Stimulated activated CD8-positive, alpha-beta memory T cell treated with anti-CD3 and anti-CD28 coated beads, Interleukin-4, amount 100 ng/mL, for 24 hours (primary cell): Measurements from ENCODE around the gene PSMA4.
"Not testable (repeated sequence)": the region's sequence is repeated elsewhere in the genome, so short reads cannot be mapped to it uniquely, and the experiment has no call there.

Experiments used
- DNase-seq: peaks from one replicate; pipeline ENCODE4 v3.0.0-alpha.2; 2020; ENCODE audit warnings: low read depth

Gene PSMA4

GRCh38 chr15:78540141-78540870, at the start of gene PSMA4:
Gene PSMA4, plus strand, starts transcription at chr15:78540444. Its CDS starts 1,484 bp downstream, at chr15:78541928.
- DNase-seq: peak; percentile 96

- DNase-seq: no peak
Measured at GRCh38 chr15:78492872-78493271, 47.4 kb upstream of the PSMA4 start.

DNA sequence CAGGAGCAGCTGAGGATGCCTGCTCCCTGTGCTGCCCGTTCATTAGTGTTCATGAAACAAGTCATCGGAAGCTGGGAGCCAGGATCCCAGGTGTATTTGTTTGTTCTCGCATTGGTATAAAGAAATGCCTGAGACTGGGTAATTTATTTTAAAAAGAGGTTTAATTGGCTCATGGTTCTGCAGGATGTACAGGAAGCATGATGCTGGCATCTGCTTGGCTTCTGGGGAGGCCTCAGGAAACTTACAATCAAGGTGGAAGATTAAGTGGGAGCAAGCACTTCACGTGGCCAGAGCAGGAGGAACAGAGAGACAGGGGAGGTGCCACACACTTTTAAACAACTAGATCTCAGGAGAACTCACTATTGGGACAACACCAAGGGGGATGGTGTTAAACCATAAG, 38.4 kb upstream of the PSMA4 start:
- no peak for DNase-seq

GRCh38 chr15:78502641-78503040, 37.6 kb upstream of the PSMA4 start:
- DNase-seq: no peak

GRCh38 chr15:78506971-78507830, 33.0 kb upstream of the PSMA4 start, which contains the start of gene HYKK:
Gene HYKK, plus strand, starts transcription at chr15:78507577. Its CDS starts 5,512 bp downstream, at chr15:78513089.
- peak; percentile 68 for DNase-seq

DNA sequence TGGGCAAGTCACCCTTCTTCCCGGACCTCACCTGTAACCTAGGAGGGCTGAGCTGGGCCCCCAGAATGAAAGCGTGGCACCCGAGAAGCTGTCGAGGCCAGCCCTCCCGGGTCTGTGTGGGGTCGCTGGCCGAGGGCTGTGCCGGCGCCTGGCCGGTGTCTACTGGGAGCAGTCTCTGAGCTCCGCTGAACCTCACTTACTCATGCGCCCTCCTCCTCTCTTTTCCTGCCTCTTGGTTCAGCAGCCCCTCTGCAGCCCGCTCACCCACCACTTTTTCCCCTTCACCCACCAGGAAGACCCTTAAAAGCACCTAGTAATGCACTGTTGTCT, 32.4 kb upstream of the PSMA4 start:
- DNase-seq: no peak

- DNase-seq: no peak
Measured at GRCh38 chr15:78508272-78508671, 32.0 kb upstream of the PSMA4 start.

DNA sequence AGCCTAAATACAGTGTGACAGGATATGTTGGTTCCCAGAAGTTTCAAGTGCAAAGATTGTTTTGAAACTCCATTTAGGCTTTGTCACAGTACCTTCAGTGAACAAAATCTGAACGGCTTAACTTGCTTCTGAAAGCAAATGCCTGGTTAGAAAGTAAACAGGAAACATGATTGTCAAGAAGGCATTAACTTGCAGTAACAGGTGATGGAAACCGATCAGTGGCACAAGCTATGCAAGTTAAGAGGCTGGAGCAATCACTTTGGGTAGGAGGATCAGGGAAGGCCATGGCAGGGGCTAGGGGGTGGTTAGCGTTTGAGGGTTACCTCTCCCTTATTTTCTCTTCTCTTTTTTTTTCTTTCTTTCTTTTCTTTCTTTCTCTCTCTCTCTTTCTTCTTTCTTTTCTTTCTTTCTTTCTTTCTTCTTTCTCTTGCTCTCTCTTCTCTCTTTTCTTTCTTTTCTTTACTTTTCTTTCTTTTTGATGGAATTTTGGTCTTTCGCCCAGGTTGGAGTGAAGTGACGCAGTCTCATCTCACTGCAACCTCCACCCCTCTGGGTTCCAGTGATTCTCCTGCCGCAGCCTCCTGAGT, 30.4 kb upstream of the PSMA4 start:
- no peak for DNase-seq

GRCh38 chr15:78520035-78520434, 20.2 kb upstream of the PSMA4 start:
- DNase-seq: not testable (repeated sequence)

- no peak for DNase-seq
Measured at GRCh38 chr15:78524230-78524629, 16.0 kb upstream of the PSMA4 start.

DNA sequence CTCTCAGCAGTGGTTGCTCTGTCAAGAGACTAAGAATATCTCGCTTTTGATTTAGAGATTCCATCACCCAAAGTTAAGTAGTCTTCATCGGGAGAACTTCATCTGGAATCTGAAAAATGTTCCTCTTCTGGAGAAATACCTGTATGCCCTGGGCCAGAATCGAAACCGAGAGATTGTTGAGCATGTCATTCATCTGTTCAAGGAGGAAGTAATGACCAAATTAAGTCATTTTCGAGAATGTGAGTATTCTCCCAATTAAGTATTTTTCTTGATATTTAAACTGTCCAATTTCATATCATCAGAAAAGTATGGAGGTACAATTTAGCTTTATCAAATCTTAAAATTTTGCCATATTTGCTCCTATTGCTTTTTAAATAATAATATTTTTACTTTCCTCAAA, 12.9 kb upstream of the PSMA4 start:
- DNase-seq: no peak

DNA sequence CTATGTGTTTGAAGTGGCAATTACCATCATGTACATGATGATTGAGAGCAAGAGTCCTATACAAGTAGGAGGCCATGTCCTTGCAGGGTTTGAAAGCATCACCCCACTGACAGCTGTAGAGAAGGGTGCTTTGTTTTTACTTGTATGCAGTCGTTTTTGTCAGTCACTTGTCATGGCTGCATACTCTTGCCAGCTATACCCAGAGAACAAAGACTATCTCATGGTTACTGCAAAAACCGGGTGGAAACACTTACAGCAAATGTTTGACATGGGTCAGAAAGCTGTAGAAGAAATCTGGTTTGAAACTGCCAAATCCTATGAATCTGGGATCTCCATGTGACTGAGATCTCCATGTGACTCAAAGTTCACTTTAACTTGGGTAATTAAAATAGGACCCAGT, 6.9 kb upstream of the PSMA4 start:
- DNase-seq: no peak

GRCh38 chr15:78536134-78536533, 4.1 kb upstream of the PSMA4 start:
- DNase-seq: no peak

DNA sequence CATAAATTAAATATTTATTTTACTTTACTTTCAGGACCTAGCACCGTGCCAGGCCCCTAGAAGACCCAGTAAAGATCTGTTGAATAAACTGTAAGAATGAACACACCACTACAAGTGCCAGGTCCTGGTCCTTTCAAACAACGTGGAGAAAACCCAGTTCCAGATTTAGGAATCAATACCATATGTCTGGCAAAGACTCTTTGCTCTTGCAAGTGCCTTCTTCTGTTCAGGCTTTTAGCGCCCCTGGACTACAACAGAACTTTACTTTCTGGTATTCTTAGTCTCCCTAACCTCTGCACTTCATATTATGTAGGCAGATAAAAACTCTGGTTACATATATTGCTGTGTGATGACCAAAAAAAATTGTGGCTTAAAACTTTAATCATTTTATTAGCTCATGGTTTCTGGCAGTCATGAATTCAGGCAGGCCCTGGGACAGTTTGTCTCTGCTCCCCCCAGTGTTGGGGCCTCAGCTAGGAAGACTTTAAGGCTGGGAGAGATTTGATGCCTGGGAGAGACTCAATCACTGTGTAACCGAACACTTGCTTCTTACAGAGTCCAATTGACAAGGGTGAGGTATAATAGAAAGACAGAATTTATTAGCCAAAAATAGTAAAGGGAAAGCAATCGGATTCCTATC, 2.9 kb upstream of the PSMA4 start:
- no peak for DNase-seq

GRCh38 chr15:78538358-78538757, 1.9 kb upstream of the PSMA4 start:
- no peak for DNase-seq

- DNase-seq: not testable (repeated sequence)
Measured at GRCh38 chr15:78539464-78540140, 642 bp upstream of the PSMA4 start.

DNA sequence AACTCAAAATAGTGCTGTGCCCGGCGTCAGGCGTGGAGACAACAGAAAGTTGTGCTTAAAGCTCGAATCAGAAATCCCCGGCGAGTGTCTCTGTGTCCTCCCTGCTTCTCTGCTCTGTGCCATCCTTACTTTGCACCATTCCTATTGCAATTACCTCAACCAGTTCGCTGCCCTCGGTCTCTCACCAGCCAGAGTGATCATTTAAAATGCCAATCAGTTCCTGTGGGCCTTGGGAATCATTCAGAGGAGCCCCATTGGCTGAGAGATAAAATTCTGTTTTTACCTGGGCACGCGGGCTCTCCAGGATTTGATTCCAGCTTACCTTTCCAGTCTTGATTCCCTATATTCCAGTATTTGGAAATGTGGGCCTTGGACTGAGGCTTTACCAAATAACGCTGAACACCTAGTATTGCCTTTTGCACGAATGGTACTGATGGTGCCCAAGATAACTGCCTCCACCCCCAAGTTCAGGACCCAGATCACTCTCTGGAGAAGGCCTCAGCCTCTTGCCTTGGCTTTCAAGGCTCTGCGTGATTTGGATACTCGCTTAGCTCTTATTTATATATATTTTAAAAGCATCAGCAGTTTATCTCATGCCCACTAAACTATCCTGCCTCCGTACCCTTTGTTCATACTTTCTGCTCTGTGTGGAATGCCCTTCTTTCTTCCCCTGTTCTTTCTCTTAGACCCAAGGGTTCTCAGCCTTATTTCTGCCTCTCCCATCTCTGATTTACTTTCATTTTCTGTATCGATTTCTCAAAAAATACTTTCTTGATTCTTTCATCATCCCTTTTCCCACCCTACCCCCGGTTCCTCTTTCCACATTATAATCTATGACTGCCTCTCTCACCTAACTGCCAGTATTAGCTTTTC, 863 bp downstream of the PSMA4 start:
- DNase-seq: no peak

- DNase-seq: no peak
Measured at GRCh38 chr15:78541744-78542034, 1.4 kb downstream of the PSMA4 start.

- DNase-seq: no peak
Measured at GRCh38 chr15:78542647-78543046, 2.4 kb downstream of the PSMA4 start.

DNA sequence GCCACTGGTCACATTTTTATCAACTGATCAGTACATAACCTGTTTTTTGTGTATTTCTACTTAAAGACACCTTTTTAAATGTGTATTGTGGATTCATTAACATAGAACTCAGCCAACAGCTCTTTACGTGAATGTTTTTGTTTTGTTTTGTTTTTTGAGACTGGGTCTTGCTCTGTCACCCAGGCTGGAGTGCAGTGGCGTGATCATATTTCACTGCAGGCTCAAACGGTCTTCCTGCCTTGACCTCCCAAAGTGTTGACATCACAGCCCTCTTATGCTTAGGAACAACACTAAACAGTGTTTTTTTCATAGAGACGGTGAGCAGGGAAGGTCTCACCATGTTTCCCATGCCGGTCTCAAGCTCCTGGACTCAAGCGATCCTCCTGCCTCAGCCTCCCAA, 9.9 kb downstream of the PSMA4 start:
- DNase-seq: no peak

DNA sequence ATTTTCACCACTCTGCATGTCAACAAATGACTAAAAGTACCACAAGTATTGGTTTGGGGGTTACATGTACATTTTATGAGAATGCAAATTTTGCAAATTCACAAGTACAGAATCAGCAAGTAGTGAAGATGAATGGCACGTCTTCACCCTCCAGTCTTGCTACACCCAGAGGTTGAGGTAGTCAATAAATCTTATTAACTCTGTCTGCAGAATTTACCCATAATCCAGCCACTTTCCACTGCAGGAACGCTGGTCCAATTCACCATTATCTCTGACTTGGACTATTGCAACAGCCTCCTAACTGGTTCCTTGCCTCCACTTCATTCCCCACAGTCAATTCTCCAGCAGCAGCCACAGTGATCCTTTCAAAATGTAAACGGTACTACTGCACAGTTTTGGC, 10.6 kb downstream of the PSMA4 start:
- DNase-seq: no peak
